Calu3 (cell line): ENCODE measurements around the gene GRHPR. TPM values are rescaled to one million over a fixed set of nuclear protein-coding genes. Genes with fewer than 3 reads are reported as not detected.

Source experiments
- BruUV-seq: library from RNA; stranded (reverse); fragments of 400-500 nt; replicated peaks from 2 replicates; lab custom pipeline; 2021; lab: Mats Ljungman, UMichigan
- CTCF ChIA-PET: fragments of 300-600 bp; sonication (Branson Sonifier 250); formaldehyde crosslinking; loops from one replicate; lab custom pipeline; 2022; ENCODE audit warnings: antibody characterized with exemption; lab: Charles Lee
- DNase-seq: peaks from one replicate; pipeline ENCODE4 v3.0.0; 2022
- H3K27ac Mint-ChIP-seq: one replicate; pipeline ENCODE4 v1.8.0; 2022; ENCODE audit warnings: mixed read lengths; ENCODE audit not compliant: unreplicated experiment
- H3K27me3 Mint-ChIP-seq: one replicate; pipeline ENCODE4 v1.8.0; 2022; ENCODE audit warnings: mixed read lengths; ENCODE audit not compliant: unreplicated experiment
- H3K36me3 Mint-ChIP-seq: one replicate; pipeline ENCODE4 v1.8.0; 2022; ENCODE audit warnings: mild to moderate bottlenecking, moderate library complexity, mixed read lengths; ENCODE audit not compliant: insufficient read depth, unreplicated experiment
- H3K4me1 Mint-ChIP-seq: one replicate; pipeline ENCODE4 v1.8.0; 2022; ENCODE audit warnings: mild to moderate bottlenecking, low read depth, mixed read lengths; ENCODE audit not compliant: unreplicated experiment
- H3K4me3 Mint-ChIP-seq: one replicate; pipeline ENCODE4 v1.8.0; 2022; ENCODE audit warnings: mild to moderate bottlenecking, low read depth, moderate library complexity, mixed read lengths; ENCODE audit not compliant: unreplicated experiment
- H3K9me3 Mint-ChIP-seq: one replicate; pipeline ENCODE4 v1.8.0; 2022; ENCODE audit warnings: low read depth, mixed read lengths; ENCODE audit not compliant: unreplicated experiment
- CTCF ChIP-seq: fragments of 200-600 bp; IDR thresholded peaks from one replicate; pipeline ENCODE4 v1.8.0; 2022; ENCODE audit warnings: antibody characterized with exemption; ENCODE audit not compliant: unreplicated experiment
- intact Hi-C: fragments of 100-400 bp; cut with micrococcal nuclease; formaldehyde crosslinking; loops from one replicate; pipeline ENCODE4 v1.10.0; 2022; ENCODE audit not compliant: unreplicated experiment
- total RNA-seq: library from RNA; stranded (reverse); gene quantifications from 2 replicates; pipeline ENCODE4 v1.2.3, GENCODE V29; 2022

The GRHPR gene
- total RNA-seq, 1 experiment from 2014 or later: 28.0 TPM

DNA sequence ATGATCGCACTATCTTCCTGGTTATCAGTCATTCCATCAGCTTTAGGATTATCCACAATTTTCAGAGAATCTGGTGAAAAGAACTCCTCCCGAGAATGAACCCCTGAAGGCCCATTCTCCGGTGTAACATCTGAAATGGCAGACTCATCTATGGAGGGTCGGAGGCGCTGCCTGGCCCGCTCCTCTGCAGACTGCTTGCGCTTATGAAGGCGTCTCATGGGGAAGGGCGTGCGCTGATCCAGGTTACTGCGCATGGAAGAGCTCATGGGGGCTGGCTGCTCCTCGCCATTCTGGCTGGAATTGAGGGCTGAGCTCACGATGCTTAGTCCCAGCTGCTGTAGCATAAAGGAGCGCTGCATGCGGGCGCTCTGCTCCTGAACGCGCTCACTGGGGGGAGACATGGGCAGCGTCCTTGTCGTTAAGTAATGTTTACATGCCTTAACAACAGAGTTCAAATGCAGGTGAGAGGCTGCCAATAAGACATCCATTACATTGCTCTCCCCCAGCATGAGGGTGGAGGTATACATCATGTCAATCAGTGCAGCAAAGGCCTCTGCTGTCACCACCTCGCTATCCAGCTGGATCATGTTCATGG lies 19.4 kb downstream of the GRHPR start:
- Mint-ChIP-seq H3K27me3 (no peaks in the 10 kb centered on the region), H3K9me3 (no peaks in the 10 kb centered on the region), H3K4me1 (peaks cover 10% of the 10 kb centered on the region), H3K27ac (no peak overlapping the region), H3K36me3 (peaks cover 5% of the 10 kb centered on the region), H3K4me3 (no peak overlapping the region)
- CTCF ChIA-PET: no interaction called here
- intact Hi-C loops: no loop called here
- DNase-seq: no peak
- TF ChIP-seq CTCF: no peak
- BruUV-seq: no TSS peak

GRCh38 chr9:37442556-37442955 lies 20.1 kb downstream of the GRHPR start:
- Mint-ChIP-seq H3K27me3 (no peaks in the 10 kb centered on the region), H3K4me3 (no peak overlapping the region), H3K36me3 (peaks cover 5% of the 10 kb centered on the region), H3K9me3 (no peaks in the 10 kb centered on the region), H3K4me1 (peaks cover 10% of the 10 kb centered on the region), H3K27ac (no peak overlapping the region)
- BruUV-seq: no TSS peak
- CTCF ChIA-PET: no interaction called here
- intact Hi-C loops: no loop called here
- TF ChIP-seq CTCF: no peak
- DNase-seq: no peak

- no TSS peak for BruUV-seq
- Mint-ChIP-seq H3K9me3 (no peaks in the 10 kb centered on the region), H3K27ac (no peak overlapping the region), H3K4me3 (no peak overlapping the region), H3K36me3 (peaks cover 5% of the 10 kb centered on the region), H3K4me1 (peaks cover 10% of the 10 kb centered on the region), H3K27me3 (no peaks in the 10 kb centered on the region)
- TF ChIP-seq CTCF: no peak
- CTCF ChIA-PET: no interaction called here
- intact Hi-C loops: no loop called here
- DNase-seq: no peak
These were observed 21.1 kb downstream of the GRHPR start for GRCh38 chr9:37443566-37443965.

DNA sequence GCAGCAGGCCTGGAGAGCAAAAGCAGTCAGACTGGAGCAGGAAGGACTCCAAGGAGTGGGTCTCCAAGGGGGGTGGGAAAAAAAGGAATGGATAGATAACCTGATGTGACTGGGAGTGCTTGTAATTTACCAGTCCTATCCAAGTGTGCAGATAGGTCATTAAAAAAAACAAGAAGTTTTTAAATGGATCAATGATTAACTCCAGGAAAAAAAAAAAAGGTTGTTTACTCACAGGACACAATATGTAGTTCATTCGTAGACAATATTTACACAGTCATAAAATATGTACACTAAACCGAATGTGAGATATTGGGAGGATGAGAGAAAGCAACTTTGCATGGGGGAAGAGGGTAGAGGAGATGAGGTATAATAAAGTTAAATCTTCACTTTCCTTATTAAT lies 22.4 kb downstream of the GRHPR start:
- no peak overlapping the region for H3K4me3 Mint-ChIP-seq
- H3K4me1 Mint-ChIP-seq: peaks cover 10% of the 10 kb centered on the region
- BruUV-seq: no TSS peak
- no peak for DNase-seq
- H3K9me3 Mint-ChIP-seq: no peaks in the 10 kb centered on the region
- no peak overlapping the region for H3K27ac Mint-ChIP-seq
- TF ChIP-seq CTCF: no peak
- intact Hi-C loops: no loop called here
- H3K27me3 Mint-ChIP-seq: no peaks in the 10 kb centered on the region
- peaks cover 5% of the 10 kb centered on the region for H3K36me3 Mint-ChIP-seq
- CTCF ChIA-PET: no interaction called here
